Mucosa of rectum (tissue), 2 donors: Measurements from ENCODE around the gene HSFX3.
"Not testable (repeated sequence)": the region's sequence is repeated elsewhere in the genome, so short reads cannot be mapped to it uniquely, and the experiment has no call there.

ENCODE experiments used
- H3K27ac ChIP-seq, 2 donors: one replicate each; pipeline ENCODE4 v1.7.0; 2013; ENCODE audit warnings: inconsistent platforms in 2 of 2, low read depth in 2 of 2, low read length in 2 of 2
- H3K27me3 ChIP-seq, 2 donors: one replicate each; pipeline ENCODE4 v1.7.0; 2013; ENCODE audit warnings: low read length in 2 of 2; ENCODE audit not compliant: control insufficient read depth in 2 of 2, insufficient read depth in 2 of 2
- H3K36me3 ChIP-seq, 2 donors: one replicate each; pipeline ENCODE4 v1.7.0; 2013; ENCODE audit warnings: low read length in 2 of 2; ENCODE audit not compliant: control insufficient read depth in 2 of 2, insufficient read depth in 2 of 2
- H3K4me1 ChIP-seq, 2 donors: one replicate each; pipeline ENCODE4 v1.7.0; 2013; ENCODE audit warnings: low read length in 2 of 2, mild to moderate bottlenecking in 1 of 2; ENCODE audit not compliant: control insufficient read depth in 2 of 2, insufficient read depth in 2 of 2
- H3K4me3 ChIP-seq, 2 donors: one replicate each; pipeline ENCODE4 v1.7.0; 2013; ENCODE audit warnings: low read length in 2 of 2
- H3K9ac ChIP-seq, 2 donors: one replicate each; pipeline ENCODE4 v1.7.0; 2013; ENCODE audit warnings: low read length in 2 of 2, low read depth in 1 of 2, mild to moderate bottlenecking in 1 of 2
- H3K9me3 ChIP-seq, 2 donors: one replicate each; pipeline ENCODE4 v1.7.0; 2013; ENCODE audit warnings: low read length in 2 of 2; ENCODE audit not compliant: control insufficient read depth in 2 of 2
- donor health status: healthy.
- donor health status: Normal muscosa, but diverticular disease.

Gene HSFX3

GRCh38 chrX:149531599-149531998 is 18.1 kb downstream of the HSFX3 start:
- H3K9ac ChIP-seq = no peak overlapping the region
- H3K27ac ChIP-seq = no peak overlapping the region
- H3K4me1 ChIP-seq = no peaks in the 10 kb centered on the region
- no peaks in the 10 kb centered on the region for H3K27me3 ChIP-seq
- peaks cover 0 to 11% of the 10 kb centered on the region in 2 donors for H3K36me3 ChIP-seq
- no peak overlapping the region for H3K4me3 ChIP-seq
- H3K9me3 ChIP-seq = no peaks in the 10 kb centered on the region

- H3K27ac ChIP-seq = no peak overlapping the region
- H3K36me3 ChIP-seq = peaks cover 0 to 11% of the 10 kb centered on the region in 2 donors
These were observed 21.3 kb downstream of the HSFX3 start for GRCh38 chrX:149528381-149528780.

GRCh38 chrX:149527705-149528104 is 22.0 kb downstream of the HSFX3 start:
- Histone ChIP-seq H3K27me3 (no peaks in the 10 kb centered on the region), H3K36me3 (peaks cover 0 to 11% of the 10 kb centered on the region in 2 donors), H3K27ac (no peak overlapping the region), H3K9me3 (no peaks in the 10 kb centered on the region), H3K4me3 (no peak overlapping the region), H3K9ac (no peak overlapping the region), H3K4me1 (peaks cover 3 to 4% of the 10 kb centered on the region in 2 donors)

More at GRCh38 chrX:149528381-149528780, 21.3 kb downstream of the HSFX3 start:
- Histone ChIP-seq H3K27me3 (no peaks in the 10 kb centered on the region), H3K4me1 (peaks cover 0 to 4% of the 10 kb centered on the region in 2 donors), H3K9me3 (no peaks in the 10 kb centered on the region), H3K4me3 (no peak overlapping the region), H3K9ac (no peak overlapping the region)

- H3K4me1 ChIP-seq, H3K9ac ChIP-seq, H3K9me3 ChIP-seq, H3K4me3 ChIP-seq, H3K27me3 ChIP-seq, H3K36me3 ChIP-seq: not testable (repeated sequence)
- H3K27ac ChIP-seq = peak overlapping the region in 1 of 2 donors; percentile 23
These were observed 23.2 kb downstream of the HSFX3 start for GRCh38 chrX:149526318-149527033.

GRCh38 chrX:149525903-149526302 is 23.8 kb downstream of the HSFX3 start:
- not testable (repeated sequence) for H3K9ac ChIP-seq, H3K36me3 ChIP-seq, H3K4me1 ChIP-seq, H3K27me3 ChIP-seq, H3K4me3 ChIP-seq, H3K9me3 ChIP-seq
- peak overlapping the region in 1 of 2 donors; percentile 23 for H3K27ac ChIP-seq

GRCh38 chrX:149525389-149525788 is 24.3 kb downstream of the HSFX3 start:
- not testable (repeated sequence) for H3K36me3 ChIP-seq, H3K9ac ChIP-seq, H3K4me1 ChIP-seq, H3K27me3 ChIP-seq, H3K4me3 ChIP-seq, H3K27ac ChIP-seq, H3K9me3 ChIP-seq

- no peak overlapping the region for H3K4me3 ChIP-seq
- peak overlapping the region in 1 of 2 donors; percentile 25 for H3K27ac ChIP-seq
- H3K9me3 ChIP-seq = no peaks in the 10 kb centered on the region
- H3K4me1 ChIP-seq = peaks cover 4 to 5% of the 10 kb centered on the region in 2 donors
- H3K9ac ChIP-seq = no peak overlapping the region
- H3K36me3 ChIP-seq = no peaks in the 10 kb centered on the region
- H3K27me3 ChIP-seq = no peaks in the 10 kb centered on the region
These were observed 26.8 kb downstream of the HSFX3 start for GRCh38 chrX:149522916-149523315.

GRCh38 chrX:149521438-149521837 is 28.3 kb downstream of the HSFX3 start:
- Histone ChIP-seq H3K9ac (no peak overlapping the region), H3K4me1 (peaks cover 4 to 5% of the 10 kb centered on the region in 2 donors)

GRCh38 chrX:149520636-149521277 is 29.0 kb downstream of the HSFX3 start:
- H3K36me3 ChIP-seq, H3K4me3 ChIP-seq, H3K27ac ChIP-seq, H3K4me1 ChIP-seq, H3K27me3 ChIP-seq, H3K9me3 ChIP-seq, H3K9ac ChIP-seq: not testable (repeated sequence)

More at GRCh38 chrX:149521438-149521837, 28.3 kb downstream of the HSFX3 start:
- H3K4me3 ChIP-seq = no peak overlapping the region
- H3K36me3 ChIP-seq = no peaks in the 10 kb centered on the region
- H3K27me3 ChIP-seq = no peaks in the 10 kb centered on the region
- H3K27ac ChIP-seq = no peak overlapping the region
- H3K9me3 ChIP-seq = no peaks in the 10 kb centered on the region

- Histone ChIP-seq H3K4me3 (no peak overlapping the region), H3K27ac (no peak overlapping the region), H3K27me3 (no peaks in the 10 kb centered on the region), H3K9ac (no peak overlapping the region), H3K36me3 (no peaks in the 10 kb centered on the region), H3K4me1 (peaks cover 0 to 5% of the 10 kb centered on the region in 2 donors), H3K9me3 (no peaks in the 10 kb centered on the region)
These were observed 31.5 kb downstream of the HSFX3 start for GRCh38 chrX:149518236-149518635.
